Endothelial cell of umbilical vein (primary cell): ENCODE measurements around the gene NKTR. TPM values are rescaled to one million over a fixed set of nuclear protein-coding genes. Genes with fewer than 3 reads are reported as not detected.
"Not testable (repeated sequence)": the region's sequence is repeated elsewhere in the genome, so short reads cannot be mapped to it uniquely, and the experiment has no call there.

Source experiments
- BruUV-seq: library from RNA; stranded (reverse); fragments of 400-500 nt; replicated peaks from 2 replicates; lab custom pipeline; 2021; lab: Mats Ljungman, UMichigan
- CTCF ChIA-PET: fragments of 300-600, 350-600 bp; sonication (Branson Sonifier 250); formaldehyde crosslinking; loops from one replicate; lab custom pipeline; 2021; ENCODE audit warnings: antibody characterized with exemption, inconsistent platforms; lab: Charles Lee
- POLR2A ChIA-PET: fragments of 300-600, 350-600 bp; sonication (Branson Sonifier 250); formaldehyde crosslinking; loops from one replicate; lab custom pipeline; 2021; ENCODE audit warnings: antibody characterized with exemption, inconsistent platforms; lab: Charles Lee
- DNase-seq: peaks from one replicate; pipeline ENCODE4 v3.0.0-alpha.2; 2011; ENCODE audit warnings: low read depth, low spot score
- FAIRE-seq: peaks from 2 replicates; lab custom pipeline; 2011; peaks lifted over from hg19 to GRCh38; lab: Jason Lieb, UNC
- H2AFZ ChIP-seq: 2 replicates; pipeline ENCODE4 v1.6.0; 2012; ENCODE audit warnings: low read depth, low read length, control low read depth, inconsistent platforms
- H3K27ac ChIP-seq: 2 replicates; pipeline ENCODE4 v1.5.1; 2011; ENCODE audit warnings: low read depth, mild to moderate bottlenecking, control low read depth, low read length, moderate library complexity; ENCODE audit not compliant: insufficient read depth
- H3K27me3 ChIP-seq, 2 experiments: 2 replicates each; pipeline versions ENCODE4 v1.6.0 to v1.6.1; 2011; ENCODE audit warnings: low read length in 2 of 2, mixed read lengths in 1 of 2; ENCODE audit not compliant: control insufficient read depth in 2 of 2, insufficient read depth in 2 of 2
- H3K36me3 ChIP-seq, 2 experiments: 2 replicates in 1 of 2; 3 replicates in 1 of 2; pipeline ENCODE4 v1.5.1; 2011; ENCODE audit warnings: low read length in 2 of 2, mild to moderate bottlenecking in 1 of 2, moderate library complexity in 1 of 2; ENCODE audit not compliant: control insufficient read depth in 2 of 2, insufficient read depth in 2 of 2; ENCODE audit errors: extremely low read depth in 1 of 2
- H3K4me1 ChIP-seq: 3 replicates; pipeline ENCODE4 v1.5.1; 2011; ENCODE audit warnings: mild to moderate bottlenecking, low read length; ENCODE audit not compliant: control insufficient read depth, insufficient read depth; ENCODE audit errors: extremely low read depth
- H3K4me2 ChIP-seq: 2 replicates; pipeline ENCODE4 v1.6.1; 2011; ENCODE audit warnings: low read length, control low read depth, mixed read lengths; ENCODE audit not compliant: insufficient read depth
- H3K4me3 ChIP-seq, 3 experiments: fragments of 200-600 bp in 1 of 3; sonication (generic), shearing (Covaris generic) in 1 of 3; replicated peaks in 1 of 3; 2 replicates each; pipeline ENCODE4 v1.5.1; 2011 to 2016; ENCODE audit warnings: control low read depth in 3 of 3, low read length in 3 of 3, mild to moderate bottlenecking in 2 of 3, inconsistent platforms in 1 of 3, low read depth in 1 of 3, moderate library complexity in 1 of 3; ENCODE audit not compliant: insufficient read depth in 1 of 3
- H3K79me2 ChIP-seq: 2 replicates; pipeline ENCODE4 v1.6.0; 2012; ENCODE audit warnings: low read length, inconsistent platforms; ENCODE audit not compliant: control insufficient read depth, insufficient read depth
- H3K9ac ChIP-seq: replicated peaks from 2 replicates; pipeline ENCODE3; 2011; ENCODE audit warnings: low read length, control low read depth; ENCODE audit not compliant: insufficient read depth; ENCODE audit errors: extremely low read depth
- H3K9me1 ChIP-seq: replicated peaks from 3 replicates; pipeline ENCODE4 v1.6.0; 2011; ENCODE audit warnings: mild to moderate bottlenecking, low read length; ENCODE audit not compliant: control insufficient read depth, insufficient read depth; ENCODE audit errors: extremely low read depth
- H3K9me3 ChIP-seq: replicated peaks from 2 replicates; pipeline ENCODE4 v1.5.1; 2012; ENCODE audit warnings: low read length, inconsistent platforms; ENCODE audit not compliant: control insufficient read depth, insufficient read depth
- H4K20me1 ChIP-seq: replicated peaks from 2 replicates; pipeline ENCODE3; 2011; ENCODE audit warnings: mild to moderate bottlenecking, low read length; ENCODE audit not compliant: control insufficient read depth, insufficient read depth; ENCODE audit errors: extremely low read depth
- CTCF ChIP-seq, 2 donors: IDR thresholded peaks; 1 replicate in 1 of 2; 2 replicates in 1 of 2; pipeline ENCODE4 v1.5.1; 2011; ENCODE audit warnings: low read length in 2 of 2, mild to moderate bottlenecking in 2 of 2, moderate library complexity in 2 of 2, control low read depth in 1 of 2, inconsistent platforms in 1 of 2, low read depth in 1 of 2; ENCODE audit not compliant: insufficient read depth in 1 of 2; ENCODE audit errors: extremely low read depth in 1 of 2
- EZH2 ChIP-seq: IDR thresholded peaks from 2 replicates; pipeline ENCODE4 v1.6.1; 2012; ENCODE audit warnings: borderline replicate concordance, low read depth, mild to moderate bottlenecking, moderate library complexity, low read length, inconsistent platforms; ENCODE audit not compliant: severe bottlenecking
- FOS ChIP-seq: IDR thresholded peaks from 2 replicates; pipeline ENCODE4 v1.6.1; 2011; ENCODE audit warnings: mild to moderate bottlenecking, low read length, moderate library complexity, borderline replicate concordance; ENCODE audit not compliant: insufficient read depth
- GATA2 ChIP-seq: IDR thresholded peaks from 2 replicates; pipeline ENCODE4 v1.7.0; 2011; ENCODE audit warnings: low read depth, mild to moderate bottlenecking, moderate library complexity, mixed read lengths, low read length; ENCODE audit not compliant: insufficient read length, insufficient read depth
- JUN ChIP-seq: IDR thresholded peaks from 2 replicates; pipeline ENCODE4 v1.6.1; 2011; ENCODE audit warnings: borderline replicate concordance, low read depth; ENCODE audit not compliant: insufficient read length, insufficient read depth
- MYC ChIP-seq: IDR thresholded peaks from one replicate; pipeline ENCODE4 v1.6.1; 2011; ENCODE audit warnings: mild to moderate bottlenecking, low read depth, low read length
- POLR2A ChIP-seq: IDR thresholded peaks from 2 replicates; pipeline ENCODE4 v1.6.1; 2012; ENCODE audit warnings: low read depth, mild to moderate bottlenecking, control low read depth, low read length
- POLR2AphosphoS5 ChIP-seq: IDR thresholded peaks from 2 replicates; pipeline ENCODE4 v1.6.1; 2012; ENCODE audit warnings: low read depth, mild to moderate bottlenecking, control low read depth, low read length, moderate library complexity; ENCODE audit not compliant: insufficient read depth
- dilution Hi-C: fragments of 300-500 bp; cut with MboI; formaldehyde crosslinking; loops from one replicate; pipeline ENCODE4 v1.15.0; 2019; ENCODE audit warnings: low sequenced_read_pairs; ENCODE audit not compliant: extremely low pct_ligation_motif_present
- intact Hi-C: fragments of 100-400 bp; cut with micrococcal nuclease; formaldehyde crosslinking; loops from one replicate; pipeline ENCODE4 v1.10.0; 2022
- polyA plus RNA-seq, 4 experiments: library from polyadenylated mRNA; depleted of rRNA in 3 of 4; stranded (reverse) in 3 of 4; unstranded in 1 of 4; fragments of >200 nt; gene quantifications; 2 replicates each; pipeline versions ENCODE4 v1.2.1 to v1.2.3, GENCODE V29; 2011 to 2012; ENCODE audit warnings: missing spikeins in 1 of 4
- total RNA-seq: library from RNA; stranded (reverse); gene quantifications from 2 replicates; pipeline ENCODE4 v1.2.3, GENCODE V29; 2021
- TF ChIP-seq, protein P1 (sequence below): IDR thresholded peaks from 2 replicates; pipeline ENCODE4 v1.6.1; 2011; ENCODE audit not compliant: insufficient read depth, insufficient read length

The NKTR gene
- total and polyA plus RNA-seq, 2 donors (not counting 3 experiments of a cell fraction or from before 2014, with no cell fraction given): 27.4 to 99.0 TPM

DNA sequence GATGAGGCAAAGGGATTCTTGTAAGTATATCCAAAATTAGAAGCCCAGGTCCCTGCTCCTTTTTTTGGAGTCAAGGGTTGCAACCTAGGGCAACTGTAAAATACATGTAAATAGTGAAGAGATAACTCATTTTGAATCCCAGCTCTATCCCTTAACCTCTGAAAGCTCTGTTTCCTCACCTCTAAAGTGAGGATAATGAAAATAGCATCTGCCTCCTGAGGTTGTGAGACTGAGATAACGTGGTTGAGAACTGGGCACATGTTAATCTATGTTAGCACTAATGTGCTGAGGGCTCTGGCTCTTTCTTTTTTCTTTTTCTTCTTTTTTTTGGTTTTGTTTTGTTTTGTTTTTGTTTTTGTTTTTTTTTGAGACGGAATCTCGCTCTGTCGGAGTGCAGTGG lies 4.8 kb upstream of the NKTR start:
- dilution Hi-C loops (no loop called here), intact Hi-C loops (no loop called here)
- H3K9ac ChIP-seq: no peak overlapping the region
- H3K27ac ChIP-seq: no peak overlapping the region
- H4K20me1 ChIP-seq: no peaks in the 10 kb centered on the region
- ChIA-PET POLR2A (no interaction called here), CTCF (no interaction called here)
- peaks cover 28% of the 10 kb centered on the region for H3K79me2 ChIP-seq
- no peak overlapping the region for H3K4me3 ChIP-seq
- H3K4me1 ChIP-seq: peaks cover 16% of the 10 kb centered on the region
- no TSS peak for BruUV-seq
- no peaks in the 10 kb centered on the region for H3K9me1 ChIP-seq
- no peak for DNase-seq
- no peaks in the 10 kb centered on the region for H3K27me3 ChIP-seq
- no peak overlapping the region for H3K4me2 ChIP-seq
- H2AFZ ChIP-seq: no peak overlapping the region
- H3K9me3 ChIP-seq: no peaks in the 10 kb centered on the region
- FAIRE-seq: no peak
- H3K36me3 ChIP-seq: peaks cover 2 to 4% of the 10 kb centered on the region in 2 experiments
- TF ChIP-seq GATA2 (no peak), POLR2A (no peak), CTCF (IDR thresholded peaks at IDR 0.05; ENCODE audit: extremely low read depth in 1 of 2, insufficient read depth in 1 of 2, low read depth in 1 of 2, low read length in 2 of 2) (no peak), EZH2 (no peak), JUN (no peak), POLR2AphosphoS5 (no peak), FOS (no peak), MYC (no peak)
- TF ChIP-seq, protein P1, sequence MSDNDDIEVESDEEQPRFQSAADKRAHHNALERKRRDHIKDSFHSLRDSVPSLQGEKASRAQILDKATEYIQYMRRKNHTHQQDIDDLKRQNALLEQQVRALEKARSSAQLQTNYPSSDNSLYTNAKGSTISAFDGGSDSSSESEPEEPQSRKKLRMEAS: no peak

DNA sequence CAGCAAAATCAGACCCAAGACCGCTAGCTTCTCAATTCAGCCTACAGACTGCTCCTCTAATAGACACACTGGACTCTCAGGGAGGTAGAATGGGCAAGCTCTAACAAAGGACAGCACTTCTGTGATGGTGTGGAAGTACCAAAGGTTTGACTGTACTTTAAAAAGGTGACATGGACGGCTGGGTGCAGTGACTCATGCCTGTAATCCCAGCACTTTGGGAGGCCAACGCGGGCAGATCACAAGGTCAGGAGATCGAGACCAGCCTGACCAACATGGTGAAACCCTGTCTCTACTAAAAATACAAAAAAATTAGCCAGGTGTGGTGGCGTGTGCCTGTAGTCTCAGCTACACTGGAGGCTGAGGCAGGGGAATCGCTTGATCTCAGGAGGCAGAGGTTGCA lies 3.4 kb upstream of the NKTR start:
- H3K27ac ChIP-seq, H2AFZ ChIP-seq, H3K9me1 ChIP-seq, H3K4me3 ChIP-seq, intact Hi-C loops, DNase-seq, FAIRE-seq, H3K4me2 ChIP-seq, BruUV-seq, H3K9me3 ChIP-seq, dilution Hi-C loops, H4K20me1 ChIP-seq, H3K9ac ChIP-seq, POLR2A ChIA-PET, H3K27me3 ChIP-seq, H3K36me3 ChIP-seq: not testable (repeated sequence)
- CTCF ChIA-PET: interaction anchor here (0.7 to 1.6 kb wide), 3 partner anchors 9 to 47 kb away, joined by 3 to 6 read pairs (median 3); no protein-coding TSS in a partner anchor
- H3K4me1 ChIP-seq: peaks cover 10% of the 10 kb centered on the region
- peaks cover 29% of the 10 kb centered on the region for H3K79me2 ChIP-seq
